GM21825 (cell line): Measurements from ENCODE around the gene PEX13.
"Not testable (repeated sequence)": the region's sequence is repeated elsewhere in the genome, so short reads cannot be mapped to it uniquely, and the experiment has no call there.

Experiments
- ATAC-seq: cut with Tn5 transposase; IDR thresholded peaks from one replicate; pipeline ENCODE4 v1.9.1; 2021; ENCODE audit warnings: mild to moderate bottlenecking, moderate library complexity; ENCODE audit not compliant: unreplicated experiment

PEX13 gene

GRCh38 chr2:61006486-61007105 is 10.9 kb upstream of the PEX13 start:
- ATAC-seq, result no peak

GRCh38 chr2:61009355-61009754 is 8.2 kb upstream of the PEX13 start:
- ATAC-seq, result no peak

- no peak for ATAC-seq
Observed at GRCh38 chr2:61011678-61012077, 5.8 kb upstream of the PEX13 start.

DNA sequence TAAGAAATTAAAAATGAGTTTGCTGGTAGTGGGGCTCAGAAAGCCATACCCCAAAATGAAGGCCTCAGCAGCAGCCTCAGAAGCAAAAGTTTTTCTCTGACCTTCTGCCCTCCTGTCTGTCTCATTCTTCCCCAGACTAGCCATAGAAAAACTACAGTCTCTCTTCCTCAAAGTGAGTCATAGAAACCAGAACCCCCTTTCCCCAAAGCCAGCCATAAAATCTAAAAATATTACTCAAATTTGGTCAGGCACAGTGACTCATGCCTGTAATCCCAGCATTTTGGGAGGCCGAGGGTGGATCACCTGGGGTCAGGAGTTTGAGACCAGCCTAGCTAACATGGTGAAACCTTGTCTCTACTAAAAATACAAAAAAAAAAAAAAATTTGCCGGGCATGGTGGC is 5.2 kb upstream of the PEX13 start:
- ATAC-seq, result not testable (repeated sequence)

- no peak for ATAC-seq
Observed at GRCh38 chr2:61013382-61013781, 4.1 kb upstream of the PEX13 start.

- no peak for ATAC-seq
Observed at GRCh38 chr2:61014763-61015162, 2.8 kb upstream of the PEX13 start.

GRCh38 chr2:61015976-61016375 is 1.5 kb upstream of the PEX13 start:
- ATAC-seq, result no peak

- peak; percentile 6 for ATAC-seq
Observed at GRCh38 chr2:61016392-61017002, 1.0 kb upstream of the PEX13 start.

GRCh38 chr2:61017003-61017555 is 441 bp upstream of the PEX13 start:
- ATAC-seq, result peak; percentile 52

GRCh38 chr2:61018318-61018755 is 817 bp downstream of the PEX13 start:
- ATAC-seq, result no peak

DNA sequence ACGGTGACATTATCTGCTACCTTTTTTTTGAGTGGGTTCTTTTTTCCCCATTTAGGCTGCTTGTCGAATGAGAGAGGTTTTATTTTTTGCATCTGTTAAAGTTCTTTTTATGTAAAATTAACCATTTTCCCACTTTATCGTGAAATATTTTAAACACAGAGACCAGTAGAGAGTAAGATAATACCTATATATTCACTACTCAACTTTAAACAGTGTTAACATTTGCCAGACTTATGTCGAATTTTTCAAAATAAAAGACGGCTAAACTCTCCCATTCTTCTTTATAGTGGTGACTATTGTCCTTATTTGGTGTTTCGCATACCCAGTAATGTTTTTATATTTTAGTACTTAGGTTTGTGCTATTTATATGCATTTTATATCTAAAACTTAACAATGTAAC is 1.3 kb downstream of the PEX13 start:
- ATAC-seq, result no peak

DNA sequence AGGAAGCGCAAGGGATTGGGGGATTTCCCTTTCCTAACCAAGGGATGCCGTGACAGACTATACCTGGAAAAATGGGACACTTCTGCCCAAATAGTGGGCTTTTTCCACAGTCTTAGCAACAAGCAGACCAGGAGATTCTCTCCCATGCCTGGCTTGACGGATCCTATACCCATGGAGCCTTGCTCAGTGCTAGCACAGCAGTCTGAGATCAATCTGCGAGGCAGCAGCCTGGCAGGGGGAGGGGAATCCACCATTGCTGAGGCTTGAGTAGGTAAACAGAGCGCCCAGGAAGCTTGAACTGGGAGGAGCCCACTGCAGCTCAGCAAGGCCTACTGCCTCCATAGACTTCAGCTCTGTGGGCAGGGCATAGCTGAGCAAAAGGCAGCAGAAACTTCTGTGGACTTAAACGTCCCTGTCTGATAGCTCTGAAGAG is 3.7 kb downstream of the PEX13 start:
- ATAC-seq, result no peak

- ATAC-seq, result no peak
Observed at GRCh38 chr2:61023670-61024069, 6.2 kb downstream of the PEX13 start.

- ATAC-seq, result no peak
Observed at GRCh38 chr2:61029533-61029932, 12.0 kb downstream of the PEX13 start.

- not testable (repeated sequence) for ATAC-seq
Observed at GRCh38 chr2:61034592-61034991, 17.1 kb downstream of the PEX13 start.

GRCh38 chr2:61036643-61037042 is 19.1 kb downstream of the PEX13 start:
- ATAC-seq, result not testable (repeated sequence)

- no peak for ATAC-seq
Observed at GRCh38 chr2:61042807-61043206, 25.3 kb downstream of the PEX13 start.

DNA sequence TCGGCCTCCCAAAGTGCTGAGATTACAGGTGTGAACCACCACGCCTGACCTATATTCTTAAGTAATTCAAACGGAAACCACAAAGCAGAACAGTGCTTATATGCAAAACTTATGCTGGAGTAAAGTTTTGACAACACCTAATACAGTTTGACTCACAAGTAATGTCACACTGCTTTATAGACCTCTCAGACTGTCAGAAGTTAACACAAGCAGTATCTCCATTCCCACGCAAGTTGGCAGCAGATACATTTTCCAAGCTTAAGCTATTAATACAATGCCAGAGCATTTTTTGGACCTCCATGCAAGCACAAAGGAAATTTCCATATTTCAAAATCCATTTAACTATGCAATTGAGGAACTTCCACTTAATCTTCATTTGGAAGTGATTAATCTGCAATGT is 27.1 kb downstream of the PEX13 start:
- no peak for ATAC-seq

DNA sequence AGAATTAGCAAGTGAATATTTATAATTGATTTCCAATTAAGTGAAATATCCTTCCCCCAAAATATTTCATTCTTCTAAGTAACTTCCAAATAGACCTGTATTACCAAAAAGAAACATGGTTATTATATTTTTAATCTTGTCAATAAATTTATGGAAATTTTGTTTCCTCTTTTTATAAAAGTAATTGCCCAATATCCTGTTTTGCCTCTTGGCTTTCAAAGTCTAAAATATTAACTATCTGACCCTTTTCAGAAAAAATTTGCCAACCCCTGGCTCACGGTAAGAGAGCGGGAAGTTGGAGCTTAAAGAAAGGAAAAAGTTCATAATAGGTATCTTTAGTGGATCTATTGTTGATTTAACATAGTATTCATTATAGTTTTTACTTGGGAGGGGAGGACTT is 27.7 kb downstream of the PEX13 start:
- no peak for ATAC-seq

- no peak for ATAC-seq
Observed at GRCh38 chr2:61045999-61046398, 28.5 kb downstream of the PEX13 start.

DNA sequence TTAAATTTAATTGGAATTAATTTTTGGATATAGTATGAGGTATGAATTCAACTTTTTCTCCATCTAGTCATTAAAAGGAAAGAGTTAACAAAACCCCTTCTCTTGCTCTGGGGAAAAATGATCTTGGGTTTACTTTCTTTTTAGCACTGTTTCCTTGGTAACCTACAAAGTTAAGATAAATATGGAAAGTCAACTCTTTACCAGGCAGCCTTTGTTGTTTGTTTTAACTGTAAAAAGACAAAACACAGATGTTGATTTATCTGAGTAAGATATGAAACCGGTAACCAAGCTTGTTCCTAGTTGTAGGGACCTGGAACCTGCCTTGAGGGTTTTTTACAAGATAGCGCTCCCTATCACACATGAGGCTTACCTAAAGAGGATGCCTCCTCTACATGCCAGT is 38.0 kb downstream of the PEX13 start:
- ATAC-seq, result no peak

DNA sequence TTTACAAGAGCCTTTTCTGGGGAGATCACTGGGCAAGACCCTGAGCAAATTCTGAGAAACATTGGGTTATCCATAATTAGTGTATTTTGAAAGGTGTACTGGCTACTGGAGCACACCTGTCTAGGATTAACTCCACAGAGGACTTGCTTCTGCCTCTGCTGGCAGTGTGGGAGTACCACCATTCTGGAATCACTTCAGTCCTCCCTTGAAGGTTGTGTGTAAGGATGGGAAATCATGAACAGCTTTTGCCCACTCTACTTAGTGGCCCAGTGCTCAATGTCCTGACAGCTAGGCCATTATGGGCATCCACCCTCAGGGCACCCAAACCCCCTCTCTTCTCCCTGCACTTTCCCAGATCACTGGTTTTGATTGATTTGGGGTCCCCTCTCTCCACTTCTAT is 40.0 kb downstream of the PEX13 start:
- no peak for ATAC-seq

DNA sequence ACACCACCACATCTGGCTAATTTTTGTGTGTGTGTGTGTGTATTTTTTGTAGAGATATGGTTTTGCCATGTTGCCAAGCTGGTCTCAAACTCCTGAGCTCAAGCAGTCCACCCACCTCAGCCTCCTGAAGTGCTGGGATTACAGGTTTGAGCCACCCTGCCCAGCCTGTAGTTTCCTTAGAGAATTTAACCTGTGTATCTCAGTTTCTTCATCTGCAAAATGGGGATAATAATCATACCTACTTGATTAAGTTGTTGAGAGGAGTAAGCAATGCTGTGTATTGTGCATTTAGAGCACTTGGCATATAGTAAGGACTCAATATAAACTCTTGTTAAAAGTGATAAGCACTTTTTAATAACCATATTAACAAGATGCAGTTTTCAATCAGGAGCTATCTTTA is 41.9 kb downstream of the PEX13 start:
- ATAC-seq, result no peak
